Stimulated activated CD8-positive, alpha-beta memory T cell treated with anti-CD3 and anti-CD28 coated beads, Interleukin-12 subunit alpha, Interleukin-12 subunit beta, amount 100 ng/mL, for 4 hours (primary cell): ENCODE data around the gene KCNIP1.

Experiments
- DNase-seq: peaks from one replicate; pipeline ENCODE4 v3.0.0-alpha.2; 2020; ENCODE audit warnings: low read depth

Gene KCNIP1

GRCh38 chr5:170565072-170565471 lies 61.3 kb downstream of the KCNIP1 start:
- DNase-seq: no peak

- no peak for DNase-seq
These were observed 65.3 kb downstream of the KCNIP1 start for GRCh38 chr5:170569101-170569500.

- no peak for DNase-seq
These were observed 66.7 kb downstream of the KCNIP1 start for GRCh38 chr5:170570476-170570875.

- no peak for DNase-seq
These were observed 67.5 kb downstream of the KCNIP1 start for GRCh38 chr5:170571281-170571731.

- DNase-seq: no peak
These were observed 68.3 kb downstream of the KCNIP1 start for GRCh38 chr5:170571875-170572852.

GRCh38 chr5:170573114-170573513 lies 69.3 kb downstream of the KCNIP1 start:
- no peak for DNase-seq

GRCh38 chr5:170573660-170574059 lies 69.8 kb downstream of the KCNIP1 start:
- no peak for DNase-seq

GRCh38 chr5:170576602-170577535 lies 73.0 kb downstream of the KCNIP1 start:
- DNase-seq: no peak

GRCh38 chr5:170579601-170580000 lies 75.8 kb downstream of the KCNIP1 start:
- DNase-seq: no peak

GRCh38 chr5:170581211-170581610 lies 77.4 kb downstream of the KCNIP1 start:
- no peak for DNase-seq

GRCh38 chr5:170582644-170583330 lies 79.0 kb downstream of the KCNIP1 start:
- DNase-seq: no peak

- DNase-seq: no peak
These were observed 80.2 kb downstream of the KCNIP1 start for GRCh38 chr5:170584003-170584402.

GRCh38 chr5:170584450-170585058 lies 80.7 kb downstream of the KCNIP1 start:
- DNase-seq: no peak

GRCh38 chr5:170585273-170585948 lies 81.6 kb downstream of the KCNIP1 start:
- no peak for DNase-seq

GRCh38 chr5:170587808-170588207 lies 84.0 kb downstream of the KCNIP1 start:
- no peak for DNase-seq

- no peak for DNase-seq
These were observed 85.8 kb downstream of the KCNIP1 start for GRCh38 chr5:170589643-170590042.

GRCh38 chr5:170590566-170590965 lies 86.7 kb downstream of the KCNIP1 start:
- DNase-seq: no peak

- DNase-seq: no peak
These were observed 87.2 kb downstream of the KCNIP1 start for GRCh38 chr5:170591054-170591453.

- DNase-seq: no peak
These were observed 92.7 kb downstream of the KCNIP1 start for GRCh38 chr5:170596482-170597044.

GRCh38 chr5:170597109-170597751 lies 93.4 kb downstream of the KCNIP1 start:
- DNase-seq: no peak
